HL-60 (cell line): ENCODE results near the gene METTL25.
A peak's percentile ranks its signal among the peaks of the same experiment; 100 is the strongest.

ENCODE experiments used
- DNase-seq, 2 experiments: peaks; one replicate each; pipeline ENCODE4 v3.0.0-alpha.2; 2010 to 2020; ENCODE audit warnings: low read depth in 1 of 2, low spot score in 1 of 2
- H3K27ac ChIP-seq: fragments of 250-450 bp; sonication (Bioruptor Pico); replicated peaks from 2 replicates; pipeline ENCODE4 v1.5.1; 2020; ENCODE audit warnings: mild to moderate bottlenecking, moderate library complexity
- H3K27me3 ChIP-seq: fragments of 250-450 bp; sonication (Bioruptor Pico); 2 replicates; pipeline ENCODE4 v1.5.1; 2021; ENCODE audit warnings: mild to moderate bottlenecking, moderate library complexity; ENCODE audit not compliant: insufficient read depth, poor library complexity, severe bottlenecking
- H3K4me3 ChIP-seq: replicated peaks from 2 replicates; pipeline ENCODE4 v1.5.1; 2011; ENCODE audit warnings: mild to moderate bottlenecking, control low read depth, low read length; ENCODE audit not compliant: insufficient read depth
- GABPA ChIP-seq: IDR thresholded peaks from 2 replicates; pipeline ENCODE4 v1.6.1; 2012; ENCODE audit warnings: low read depth
- POLR2AphosphoS5 ChIP-seq: IDR thresholded peaks from 2 replicates; pipeline ENCODE4 v1.6.1; 2012; ENCODE audit warnings: low read depth
- SPI1 ChIP-seq: IDR thresholded peaks from 2 replicates; pipeline ENCODE4 v1.6.1; 2012; ENCODE audit warnings: low read depth, mild to moderate bottlenecking, borderline replicate concordance
- TF ChIP-seq, protein P1 (sequence below): IDR thresholded peaks from one replicate; pipeline ENCODE4 v1.5.1; 2011; ENCODE audit warnings: low read length, control low read depth, inconsistent platforms; ENCODE audit not compliant: insufficient read depth
- TF ChIP-seq, protein P2 (sequence below): IDR thresholded peaks from 2 replicates; pipeline ENCODE4 v1.6.1; 2012; ENCODE audit warnings: low read depth; ENCODE audit not compliant: insufficient replicate concordance

METTL25 gene

GRCh38 chr12:82325540-82326336 is 32.6 kb upstream of the METTL25 start:
- no peak overlapping the region for H3K4me3 ChIP-seq
- TF ChIP-seq POLR2AphosphoS5 (no peak), SPI1 (no peak), GABPA (no peak)
- TF ChIP-seq, protein P1, sequence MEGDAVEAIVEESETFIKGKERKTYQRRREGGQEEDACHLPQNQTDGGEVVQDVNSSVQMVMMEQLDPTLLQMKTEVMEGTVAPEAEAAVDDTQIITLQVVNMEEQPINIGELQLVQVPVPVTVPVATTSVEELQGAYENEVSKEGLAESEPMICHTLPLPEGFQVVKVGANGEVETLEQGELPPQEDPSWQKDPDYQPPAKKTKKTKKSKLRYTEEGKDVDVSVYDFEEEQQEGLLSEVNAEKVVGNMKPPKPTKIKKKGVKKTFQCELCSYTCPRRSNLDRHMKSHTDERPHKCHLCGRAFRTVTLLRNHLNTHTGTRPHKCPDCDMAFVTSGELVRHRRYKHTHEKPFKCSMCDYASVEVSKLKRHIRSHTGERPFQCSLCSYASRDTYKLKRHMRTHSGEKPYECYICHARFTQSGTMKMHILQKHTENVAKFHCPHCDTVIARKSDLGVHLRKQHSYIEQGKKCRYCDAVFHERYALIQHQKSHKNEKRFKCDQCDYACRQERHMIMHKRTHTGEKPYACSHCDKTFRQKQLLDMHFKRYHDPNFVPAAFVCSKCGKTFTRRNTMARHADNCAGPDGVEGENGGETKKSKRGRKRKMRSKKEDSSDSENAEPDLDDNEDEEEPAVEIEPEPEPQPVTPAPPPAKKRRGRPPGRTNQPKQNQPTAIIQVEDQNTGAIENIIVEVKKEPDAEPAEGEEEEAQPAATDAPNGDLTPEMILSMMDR = no peak
- TF ChIP-seq, protein P2, sequence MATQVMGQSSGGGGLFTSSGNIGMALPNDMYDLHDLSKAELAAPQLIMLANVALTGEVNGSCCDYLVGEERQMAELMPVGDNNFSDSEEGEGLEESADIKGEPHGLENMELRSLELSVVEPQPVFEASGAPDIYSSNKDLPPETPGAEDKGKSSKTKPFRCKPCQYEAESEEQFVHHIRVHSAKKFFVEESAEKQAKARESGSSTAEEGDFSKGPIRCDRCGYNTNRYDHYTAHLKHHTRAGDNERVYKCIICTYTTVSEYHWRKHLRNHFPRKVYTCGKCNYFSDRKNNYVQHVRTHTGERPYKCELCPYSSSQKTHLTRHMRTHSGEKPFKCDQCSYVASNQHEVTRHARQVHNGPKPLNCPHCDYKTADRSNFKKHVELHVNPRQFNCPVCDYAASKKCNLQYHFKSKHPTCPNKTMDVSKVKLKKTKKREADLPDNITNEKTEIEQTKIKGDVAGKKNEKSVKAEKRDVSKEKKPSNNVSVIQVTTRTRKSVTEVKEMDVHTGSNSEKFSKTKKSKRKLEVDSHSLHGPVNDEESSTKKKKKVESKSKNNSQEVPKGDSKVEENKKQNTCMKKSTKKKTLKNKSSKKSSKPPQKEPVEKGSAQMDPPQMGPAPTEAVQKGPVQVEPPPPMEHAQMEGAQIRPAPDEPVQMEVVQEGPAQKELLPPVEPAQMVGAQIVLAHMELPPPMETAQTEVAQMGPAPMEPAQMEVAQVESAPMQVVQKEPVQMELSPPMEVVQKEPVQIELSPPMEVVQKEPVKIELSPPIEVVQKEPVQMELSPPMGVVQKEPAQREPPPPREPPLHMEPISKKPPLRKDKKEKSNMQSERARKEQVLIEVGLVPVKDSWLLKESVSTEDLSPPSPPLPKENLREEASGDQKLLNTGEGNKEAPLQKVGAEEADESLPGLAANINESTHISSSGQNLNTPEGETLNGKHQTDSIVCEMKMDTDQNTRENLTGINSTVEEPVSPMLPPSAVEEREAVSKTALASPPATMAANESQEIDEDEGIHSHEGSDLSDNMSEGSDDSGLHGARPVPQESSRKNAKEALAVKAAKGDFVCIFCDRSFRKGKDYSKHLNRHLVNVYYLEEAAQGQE = no peak
- no peak for DNase-seq
- no peaks in the 10 kb centered on the region for H3K27me3 ChIP-seq
- no peak overlapping the region for H3K27ac ChIP-seq

- no peak overlapping the region for H3K27ac ChIP-seq
- no peak for DNase-seq
- H3K27me3 ChIP-seq = no peaks in the 10 kb centered on the region
- TF ChIP-seq GABPA (no peak), SPI1 (no peak), POLR2AphosphoS5 (no peak)
- TF ChIP-seq, protein P2 = no peak
- TF ChIP-seq, protein P1 = peak; percentile 9
- H3K4me3 ChIP-seq = no peak overlapping the region
These were observed 31.3 kb upstream of the METTL25 start for GRCh38 chr12:82326905-82327503.

- H3K27me3 ChIP-seq = no peaks in the 10 kb centered on the region
- no peak for TF ChIP-seq GABPA
- TF ChIP-seq, protein P1 = no peak
- TF ChIP-seq SPI1 = no peak
- TF ChIP-seq POLR2AphosphoS5 = no peak
- TF ChIP-seq, protein P2 = no peak
- no peak for DNase-seq
- no peak overlapping the region for H3K4me3 ChIP-seq
- H3K27ac ChIP-seq = no peak overlapping the region
These were observed 30.5 kb upstream of the METTL25 start for GRCh38 chr12:82327861-82328260.
